ENCODE data around the gene DLG1.

The DLG1 gene

DNA sequence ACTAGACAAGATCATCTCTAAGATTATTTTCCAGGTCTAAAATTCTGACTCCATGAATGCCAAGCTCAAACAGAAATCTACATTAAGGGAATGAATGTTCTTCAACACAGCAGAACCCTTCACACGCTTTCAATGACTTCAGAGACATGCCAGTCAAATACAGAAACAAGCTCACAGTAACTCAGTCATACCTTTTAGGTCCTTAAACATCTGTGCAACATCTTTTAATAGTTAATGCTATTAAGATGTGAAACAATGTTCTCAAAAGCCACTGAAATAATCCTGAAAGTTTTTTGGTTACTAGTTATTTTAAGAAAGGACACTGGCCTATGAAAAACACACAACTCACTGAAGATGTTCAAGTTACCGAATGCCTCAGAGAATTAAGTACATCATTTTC is 2.5 kb downstream of the DLG1 start:
- ChIA-PET CTCF (interaction anchor here (0.9 kb wide), 1 partner anchor 461 kb away, joined by 3 read pairs; no protein-coding TSS in a partner anchor), POLR2A (interaction anchor here (0.7 kb wide), 1 partner anchor 13 kb away, joined by 4 read pairs; no protein-coding TSS in a partner anchor)
- no peak for DNase-seq (ENCODE audit: extremely low spot score)
- no peak for TF ChIP-seq CTCF (IDR thresholded peaks at IDR 0.05; ENCODE audit: control extremely low read depth, extremely low read depth, low read depth, missing control alignments)

GRCh38 chr3:197293605-197294237 is 4.7 kb downstream of the DLG1 start:
- ChIA-PET POLR2A (no interaction called here), CTCF (interaction anchor here (1.1 to 1.9 kb wide), 2 partner anchors 16 to 31 kb away, joined by 3 to 4 read pairs; no protein-coding TSS in a partner anchor)
- no peak for DNase-seq (ENCODE audit: extremely low spot score)
- TF ChIP-seq CTCF (IDR thresholded peaks at IDR 0.05; ENCODE audit: control extremely low read depth, extremely low read depth, low read depth, missing control alignments), result no peak

DNA sequence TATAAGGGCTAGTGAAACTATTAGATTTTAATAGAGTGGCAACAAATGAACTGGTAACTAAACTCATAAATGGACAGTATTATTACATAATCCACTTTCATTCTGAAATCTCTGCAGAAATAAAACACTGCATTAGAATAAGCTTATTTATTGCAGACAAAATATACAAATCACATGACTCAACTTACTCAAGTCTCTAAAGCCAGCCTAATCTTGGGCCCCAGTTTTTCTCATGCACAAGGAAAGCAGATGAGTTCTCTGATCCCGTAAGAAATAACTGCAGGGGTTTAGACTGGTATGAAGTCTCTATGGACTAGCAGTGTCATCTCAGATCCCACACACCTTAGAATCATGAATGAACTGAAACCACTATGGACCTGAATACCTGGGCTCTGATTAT is 5.8 kb downstream of the DLG1 start:
- TF ChIP-seq CTCF (IDR thresholded peaks at IDR 0.05; ENCODE audit: control extremely low read depth, extremely low read depth, low read depth, missing control alignments), result no peak
- POLR2A ChIA-PET, result no interaction called here
- CTCF ChIA-PET, result interaction anchor here (1.1 to 1.9 kb wide), 2 partner anchors 15 to 30 kb away, joined by 3 to 4 read pairs; no protein-coding TSS in a partner anchor
- no peak for DNase-seq (ENCODE audit: extremely low spot score)

- TF ChIP-seq CTCF (IDR thresholded peaks at IDR 0.05; ENCODE audit: control extremely low read depth, extremely low read depth, low read depth, missing control alignments), result no peak
- POLR2A ChIA-PET, result no interaction called here
- CTCF ChIA-PET, result no interaction called here
- DNase-seq (ENCODE audit: extremely low spot score), result no peak
Measured at GRCh38 chr3:197292083-197292646, 6.2 kb downstream of the DLG1 start.

GRCh38 chr3:197289726-197290125 is 8.7 kb downstream of the DLG1 start:
- DNase-seq (ENCODE audit: extremely low spot score), result no peak
- no peak for TF ChIP-seq CTCF (IDR thresholded peaks at IDR 0.05; ENCODE audit: control extremely low read depth, extremely low read depth, low read depth, missing control alignments)
- ChIA-PET CTCF (interaction anchor here (1.1 to 2.8 kb wide), 2 partner anchors 29 to 32 kb away, joined by 3 to 9 read pairs; no protein-coding TSS in a partner anchor), POLR2A (no interaction called here)

DNA sequence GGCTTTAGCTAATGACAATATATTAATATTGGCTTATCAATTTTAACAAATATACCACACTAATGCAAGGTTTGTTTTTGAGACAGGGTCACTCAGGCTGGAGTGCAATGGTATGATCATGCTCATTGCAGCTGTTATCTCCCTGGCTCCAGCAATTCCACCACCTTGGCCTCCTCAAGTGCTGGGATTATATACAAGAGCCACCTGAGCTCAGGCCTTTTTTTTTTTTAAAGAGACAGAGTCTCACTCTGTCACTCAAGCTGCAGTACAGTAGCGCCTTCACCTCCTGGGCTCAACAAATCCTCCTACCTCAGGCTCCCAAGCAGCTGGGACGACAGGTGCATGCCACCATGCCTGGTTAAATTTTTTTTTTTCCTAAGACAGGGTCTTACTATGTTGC is 11.7 kb downstream of the DLG1 start:
- ChIA-PET CTCF (interaction anchor here (1.0 to 1.3 kb wide), 3 partner anchors 19 to 62 kb away, joined by 3 read pairs; no protein-coding TSS in a partner anchor), POLR2A (interaction anchor here (0.6 kb wide), 1 partner anchor 214 kb away, joined by 4 read pairs; no protein-coding TSS in a partner anchor)
- no peak for TF ChIP-seq CTCF (IDR thresholded peaks at IDR 0.05; ENCODE audit: control extremely low read depth, extremely low read depth, low read depth, missing control alignments)
- no peak for DNase-seq (ENCODE audit: extremely low spot score)

Data from GM10248 (cell line).